GM23248 (cell line): ENCODE data around the gene CNOT2.
"Not testable (repeated sequence)": the region's sequence is repeated elsewhere in the genome, so short reads cannot be mapped to it uniquely, and the experiment has no call there.

ENCODE experiments used
- EZH2 ChIP-seq: fragments of 200-600 bp; sonication (generic); IDR thresholded peaks from 2 replicates; pipeline ENCODE4 v1.6.1; 2018; ENCODE audit warnings: antibody characterized with exemption, mild to moderate bottlenecking; ENCODE audit not compliant: insufficient read depth, poor library complexity, severe bottlenecking
- EZH2phosphoT487 ChIP-seq: fragments of 200-600 bp; sonication (generic); IDR thresholded peaks from 2 replicates; pipeline ENCODE4 v1.6.1; 2018; ENCODE audit warnings: antibody characterized with exemption, moderate library complexity, mild to moderate bottlenecking, low read depth; ENCODE audit not compliant: insufficient read depth

- TF ChIP-seq EZH2phosphoT487, EZH2: not testable (repeated sequence)
These were observed 61.7 kb downstream of the CNOT2 start for GRCh38 chr12:70304684-70305555.
